Testis (tissue), 2 donors: ENCODE measurements around the gene ARL17B.

Experiments used
- POLR2A ChIP-seq: fragments of 450-650 bp; IDR thresholded peaks from one replicate; pipeline ENCODE4 v1.6.1; 2017; ENCODE audit warnings: antibody characterized with exemption, mild to moderate bottlenecking, moderate library complexity
- TF ChIP-seq, protein P1 (sequence below), 3 experiments: fragments of 450-650 bp in 2 of 3; fragments of 200-600 bp in 1 of 3; sonication (generic) in 1 of 3; IDR thresholded peaks; one replicate each; pipeline ENCODE4 v1.5.1; 2016 to 2019; ENCODE audit warnings: antibody characterized with exemption in 3 of 3, mild to moderate bottlenecking in 2 of 3, moderate library complexity in 1 of 3

DNA sequence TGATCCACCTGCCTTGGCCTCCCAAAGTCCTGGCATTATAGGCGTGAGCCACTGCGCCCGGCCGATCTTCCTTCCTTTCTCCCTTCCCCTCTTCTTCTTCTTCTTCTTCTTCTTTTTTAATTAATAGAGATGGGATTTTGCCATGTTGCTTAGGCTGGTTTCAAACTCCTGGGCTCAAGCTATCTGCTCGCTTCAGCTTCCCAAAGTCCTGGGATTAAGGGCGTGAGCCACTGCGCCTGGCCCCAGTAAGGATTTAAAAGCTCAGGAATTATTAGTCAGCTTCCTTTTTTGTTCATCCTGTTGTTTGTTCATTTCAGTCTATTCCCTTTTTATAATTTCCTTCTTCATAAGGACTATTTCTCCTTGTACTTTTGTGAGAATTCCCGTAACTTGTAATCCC is 99.3 kb downstream of the ARL17B start:
- TF ChIP-seq, protein P1, sequence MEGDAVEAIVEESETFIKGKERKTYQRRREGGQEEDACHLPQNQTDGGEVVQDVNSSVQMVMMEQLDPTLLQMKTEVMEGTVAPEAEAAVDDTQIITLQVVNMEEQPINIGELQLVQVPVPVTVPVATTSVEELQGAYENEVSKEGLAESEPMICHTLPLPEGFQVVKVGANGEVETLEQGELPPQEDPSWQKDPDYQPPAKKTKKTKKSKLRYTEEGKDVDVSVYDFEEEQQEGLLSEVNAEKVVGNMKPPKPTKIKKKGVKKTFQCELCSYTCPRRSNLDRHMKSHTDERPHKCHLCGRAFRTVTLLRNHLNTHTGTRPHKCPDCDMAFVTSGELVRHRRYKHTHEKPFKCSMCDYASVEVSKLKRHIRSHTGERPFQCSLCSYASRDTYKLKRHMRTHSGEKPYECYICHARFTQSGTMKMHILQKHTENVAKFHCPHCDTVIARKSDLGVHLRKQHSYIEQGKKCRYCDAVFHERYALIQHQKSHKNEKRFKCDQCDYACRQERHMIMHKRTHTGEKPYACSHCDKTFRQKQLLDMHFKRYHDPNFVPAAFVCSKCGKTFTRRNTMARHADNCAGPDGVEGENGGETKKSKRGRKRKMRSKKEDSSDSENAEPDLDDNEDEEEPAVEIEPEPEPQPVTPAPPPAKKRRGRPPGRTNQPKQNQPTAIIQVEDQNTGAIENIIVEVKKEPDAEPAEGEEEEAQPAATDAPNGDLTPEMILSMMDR (IDR thresholded peaks at IDR 0.05): no peak
- no peak for TF ChIP-seq POLR2A
